HepG2 (cell line): ENCODE results near the gene TAMM41. TPM values are rescaled to one million over a fixed set of nuclear protein-coding genes. Genes with fewer than 3 reads are reported as not detected.
A peak's percentile ranks its signal among the peaks of the same experiment; 100 is the strongest.

ENCODE experiments used
- AGO1 ChIP-seq: fragments of 200-400 bp; formaldehyde crosslinking; IDR thresholded peaks from 2 replicates; pipeline ENCODE4 v1.6.1; 2017; ENCODE audit warnings: mild to moderate bottlenecking, low read depth, low read length, moderate library complexity; ENCODE audit not compliant: poor library complexity, severe bottlenecking
- BHLHE40 ChIP-seq: IDR thresholded peaks from 2 replicates; pipeline ENCODE4 v1.6.1; 2011; ENCODE audit warnings: low read length, improper control_type of control experiment
- CCDC6 ChIP-seq: sonication (generic); formaldehyde crosslinking; IDR thresholded peaks from 2 replicates; pipeline ENCODE4 v1.8.1; 2022; ENCODE audit warnings: mild to moderate bottlenecking, missing genetic modification reagents, moderate library complexity
- ELF3 ChIP-seq: IDR thresholded peaks from 2 replicates; pipeline ENCODE4 v1.6.1; 2016; ENCODE audit warnings: missing genetic modification reagents, missing compliant biosample characterization
- GTF3A ChIP-seq: sonication (generic); formaldehyde crosslinking; conservative IDR thresholded peaks from 2 replicates; pipeline ENCODE4 v1.4.0; 2020; ENCODE audit warnings: mild to moderate bottlenecking, missing genetic modification reagents
- KDM6A ChIP-seq: IDR thresholded peaks from 2 replicates; pipeline ENCODE4 v1.6.1; 2016; ENCODE audit warnings: low read depth
- KLF9 ChIP-seq: IDR thresholded peaks from 2 replicates; pipeline ENCODE4 v1.6.1; 2016; ENCODE audit warnings: low read depth
- MAFK ChIP-seq, 2 experiments: IDR thresholded peaks in 1 of 2; conservative IDR thresholded peaks in 1 of 2; 2 replicates each; pipeline ENCODE4 v1.6.1; 2011; ENCODE audit warnings: improper control_type of control experiment in 2 of 2, low read length in 2 of 2
- NONO ChIP-seq, 2 experiments: fragments of 450-650 bp in 1 of 2; sonication (generic) in 1 of 2; formaldehyde crosslinking in 1 of 2; IDR thresholded peaks in 1 of 2; conservative IDR thresholded peaks in 1 of 2; 2 replicates each; pipeline versions ENCODE4 v1.6.1 to v1.8.0; 2017 to 2022; ENCODE audit warnings: mild to moderate bottlenecking in 1 of 2, missing genetic modification reagents in 1 of 2, moderate library complexity in 1 of 2
- NR2C2 ChIP-seq: sonication (generic); formaldehyde crosslinking; IDR thresholded peaks from 2 replicates; pipeline ENCODE4 v1.4.0; 2020; ENCODE audit warnings: missing genetic modification reagents, mild to moderate bottlenecking, moderate library complexity, borderline replicate concordance
- NRL ChIP-seq: sonication (generic); formaldehyde crosslinking; IDR thresholded peaks from 2 replicates; pipeline ENCODE4 v1.5.0; 2020; ENCODE audit warnings: missing genetic modification reagents, mild to moderate bottlenecking, moderate library complexity, borderline replicate concordance
- SAP130 ChIP-seq: IDR thresholded peaks from 2 replicates; pipeline ENCODE4 v1.6.1; 2016; ENCODE audit warnings: low read depth
- TAF15 ChIP-seq: fragments of 200-400 bp; formaldehyde crosslinking; IDR thresholded peaks from one replicate; pipeline ENCODE4 v1.6.1; 2018; ENCODE audit warnings: mild to moderate bottlenecking, low read depth, low read length; ENCODE audit not compliant: poor library complexity, severe bottlenecking
- TBP ChIP-seq: sonication (generic); formaldehyde crosslinking; IDR thresholded peaks from 2 replicates; pipeline ENCODE4 v1.5.0; 2020; ENCODE audit warnings: missing genetic modification reagents
- TBX3 ChIP-seq: fragments of 450-650 bp; IDR thresholded peaks from 2 replicates; pipeline ENCODE4 v1.6.1; 2017; ENCODE audit warnings: antibody characterized with exemption, mild to moderate bottlenecking, inconsistent platforms, borderline replicate concordance
- ZNF205 ChIP-seq: IDR thresholded peaks from 2 replicates; pipeline ENCODE4 v1.6.1; 2018; ENCODE audit warnings: missing biosample characterization, missing genetic modification reagents
- ZNF30 ChIP-seq: sonication (generic); formaldehyde crosslinking; IDR thresholded peaks from 2 replicates; pipeline ENCODE4 v1.5.0; 2020; ENCODE audit warnings: mild to moderate bottlenecking, missing genetic modification reagents
- ZNF761 ChIP-seq: sonication (generic); formaldehyde crosslinking; conservative IDR thresholded peaks from 2 replicates; pipeline ENCODE4 v1.4.0; 2020; ENCODE audit warnings: mild to moderate bottlenecking, missing genetic modification reagents
- ZNF773 ChIP-seq: sonication (generic); formaldehyde crosslinking; IDR thresholded peaks from 2 replicates; pipeline ENCODE4 v1.4.0; 2020; ENCODE audit warnings: missing genetic modification reagents, borderline replicate concordance
- ZNF841 ChIP-seq: sonication (generic); formaldehyde crosslinking; IDR thresholded peaks from 2 replicates; pipeline ENCODE4 v1.8.1; 2023; ENCODE audit warnings: missing genetic modification reagents, borderline replicate concordance
- polyA plus RNA-seq, 8 experiments: library from polyadenylated mRNA; depleted of rRNA in 3 of 8; stranded (reverse) in 7 of 8; unstranded in 1 of 8; fragments of >200 nt; fragmentation: Illumina TruSeq in 4 of 8; extraction: Trizol in 4 of 8; gene quantifications; 2 replicates each; pipeline versions ENCODE4 v1.2.1 to v1.2.3, GENCODE V29; 2011 to 2016; ENCODE audit warnings: low read depth in 4 of 8, missing spikeins in 1 of 8, mixed read lengths in 1 of 8; ENCODE audit not compliant: insufficient read depth in 1 of 8
- total RNA-seq, 5 experiments: library from RNA; depleted of rRNA; stranded (reverse); fragments of >200 nt; fragmentation: Illumina TruSeq; extraction: Trizol; gene quantifications; 2 replicates each; pipeline ENCODE4 v1.2.3, GENCODE V29; 2016; ENCODE audit warnings: low read depth in 1 of 5
- TF ChIP-seq, protein P1 (sequence below): sonication (generic); formaldehyde crosslinking; IDR thresholded peaks from 2 replicates; pipeline ENCODE4 v1.4.0; 2020; ENCODE audit warnings: missing genetic modification reagents, borderline replicate concordance
- TF ChIP-seq, protein P2 (sequence below): sonication (generic); formaldehyde crosslinking; IDR thresholded peaks from 2 replicates; pipeline ENCODE4 v1.8.0; 2022; ENCODE audit warnings: missing genetic modification reagents, mild to moderate bottlenecking, inconsistent platforms, borderline replicate concordance
- TF ChIP-seq, protein P3 (sequence below): sonication (generic); formaldehyde crosslinking; IDR thresholded peaks from 2 replicates; pipeline ENCODE4 v1.4.0; 2020; ENCODE audit warnings: missing genetic modification reagents

TAMM41 gene
- total and polyA plus RNA-seq, 2 of the 13 experiments (the other 11 are each of a cell fraction or from before 2014, with no cell fraction given) = 9.9 to 12.2 TPM

DNA sequence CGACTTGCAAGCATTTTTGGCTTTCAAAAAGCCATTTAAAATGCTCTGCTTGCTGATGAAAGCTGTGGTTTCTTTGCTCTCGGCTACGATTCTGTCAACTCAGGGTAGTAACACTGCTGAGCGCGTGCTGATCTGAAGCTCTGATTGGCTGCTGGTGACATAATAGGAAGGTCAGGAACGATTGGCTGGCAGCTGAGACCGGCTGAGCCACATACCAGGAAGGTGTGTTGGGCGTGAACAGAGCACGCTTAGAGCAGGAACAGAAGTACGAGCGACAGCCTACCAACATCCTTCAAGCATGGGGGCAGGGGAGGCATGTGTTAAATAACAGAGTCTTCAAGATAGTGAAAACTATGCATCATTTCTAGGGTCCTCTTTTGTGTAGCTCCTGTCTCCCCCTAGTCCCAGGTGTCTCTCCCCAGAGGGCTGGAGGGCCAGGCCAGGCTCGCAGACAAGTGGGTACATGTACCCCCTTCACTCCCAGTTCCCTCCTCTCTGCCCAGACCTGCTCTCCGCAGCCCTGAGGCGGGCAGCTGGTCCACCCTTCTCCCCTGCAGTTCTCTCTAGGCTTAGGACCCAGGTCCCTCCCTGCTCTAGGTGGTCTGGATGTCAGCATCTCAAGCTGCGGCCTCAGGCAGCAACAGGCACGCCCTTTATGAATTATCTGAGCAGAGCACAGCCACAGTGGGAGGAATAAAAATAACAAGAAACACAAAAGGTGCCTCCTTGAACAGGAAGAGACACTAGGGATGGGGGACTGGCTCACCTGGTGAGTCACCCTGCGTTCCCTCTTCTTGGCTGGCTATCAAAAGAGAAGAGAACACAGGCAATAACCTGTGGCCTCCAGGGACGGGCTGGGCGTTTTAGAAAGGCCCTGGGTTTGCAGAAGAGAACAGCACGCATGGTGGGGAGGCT is 76.0 kb downstream of the TAMM41 start (continued):
- TF ChIP-seq ZNF841 (CRISPR knock-in tag) = no peak
- TF ChIP-seq GTF3A (CRISPR knock-in tag) = no peak
- no peak for TF ChIP-seq TBX3
- TF ChIP-seq SAP130 (CRISPR knock-in tag) = peak; percentile 73
- TF ChIP-seq, protein P1, sequence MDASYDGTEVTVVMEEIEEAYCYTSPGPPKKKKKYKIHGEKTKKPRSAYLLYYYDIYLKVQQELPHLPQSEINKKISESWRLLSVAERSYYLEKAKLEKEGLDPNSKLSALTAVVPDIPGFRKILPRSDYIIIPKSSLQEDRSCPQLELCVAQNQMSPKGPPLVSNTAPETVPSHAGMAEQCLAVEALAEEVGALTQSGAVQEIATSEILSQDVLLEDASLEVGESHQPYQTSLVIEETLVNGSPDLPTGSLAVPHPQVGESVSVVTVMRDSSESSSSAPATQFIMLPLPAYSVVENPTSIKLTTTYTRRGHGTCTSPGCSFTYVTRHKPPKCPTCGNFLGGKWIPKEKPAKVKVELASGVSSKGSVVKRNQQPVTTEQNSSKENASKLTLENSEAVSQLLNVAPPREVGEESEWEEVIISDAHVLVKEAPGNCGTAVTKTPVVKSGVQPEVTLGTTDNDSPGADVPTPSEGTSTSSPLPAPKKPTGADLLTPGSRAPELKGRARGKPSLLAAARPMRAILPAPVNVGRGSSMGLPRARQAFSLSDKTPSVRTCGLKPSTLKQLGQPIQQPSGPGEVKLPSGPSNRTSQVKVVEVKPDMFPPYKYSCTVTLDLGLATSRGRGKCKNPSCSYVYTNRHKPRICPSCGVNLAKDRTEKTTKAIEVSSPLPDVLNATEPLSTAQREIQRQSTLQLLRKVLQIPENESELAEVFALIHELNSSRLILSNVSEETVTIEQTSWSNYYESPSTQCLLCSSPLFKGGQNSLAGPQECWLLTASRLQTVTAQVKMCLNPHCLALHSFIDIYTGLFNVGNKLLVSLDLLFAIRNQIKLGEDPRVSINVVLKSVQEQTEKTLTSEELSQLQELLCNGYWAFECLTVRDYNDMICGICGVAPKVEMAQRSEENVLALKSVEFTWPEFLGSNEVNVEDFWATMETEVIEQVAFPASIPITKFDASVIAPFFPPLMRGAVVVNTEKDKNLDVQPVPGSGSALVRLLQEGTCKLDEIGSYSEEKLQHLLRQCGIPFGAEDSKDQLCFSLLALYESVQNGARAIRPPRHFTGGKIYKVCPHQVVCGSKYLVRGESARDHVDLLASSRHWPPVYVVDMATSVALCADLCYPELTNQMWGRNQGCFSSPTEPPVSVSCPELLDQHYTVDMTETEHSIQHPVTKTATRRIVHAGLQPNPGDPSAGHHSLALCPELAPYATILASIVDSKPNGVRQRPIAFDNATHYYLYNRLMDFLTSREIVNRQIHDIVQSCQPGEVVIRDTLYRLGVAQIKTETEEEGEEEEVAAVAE (CRISPR knock-in tag) = peak; percentile 85
- TF ChIP-seq TAF15 = no peak
- TF ChIP-seq NRL (CRISPR knock-in tag) = 0 out of 2 replicates have a peak, but pooled peaks have one; percentile 37
- TF ChIP-seq CCDC6 (CRISPR knock-in tag) = no peak
- TF ChIP-seq TBP (CRISPR knock-in tag) = no peak
- no peak for TF ChIP-seq KDM6A (CRISPR knock-in tag)
- TF ChIP-seq ELF3 (CRISPR knock-in tag) = peak; percentile 58
- peak; percentile 5 to 21; a peak in 1 of 4 replicates for TF ChIP-seq MAFK (conservative IDR thresholded peaks at IDR 0.05 in 1 of 2, IDR thresholded peaks at IDR 0.05 in 1 of 2; ENCODE audit: low read length in 2 of 2)
- no peak for TF ChIP-seq AGO1
- TF ChIP-seq, protein P2, sequence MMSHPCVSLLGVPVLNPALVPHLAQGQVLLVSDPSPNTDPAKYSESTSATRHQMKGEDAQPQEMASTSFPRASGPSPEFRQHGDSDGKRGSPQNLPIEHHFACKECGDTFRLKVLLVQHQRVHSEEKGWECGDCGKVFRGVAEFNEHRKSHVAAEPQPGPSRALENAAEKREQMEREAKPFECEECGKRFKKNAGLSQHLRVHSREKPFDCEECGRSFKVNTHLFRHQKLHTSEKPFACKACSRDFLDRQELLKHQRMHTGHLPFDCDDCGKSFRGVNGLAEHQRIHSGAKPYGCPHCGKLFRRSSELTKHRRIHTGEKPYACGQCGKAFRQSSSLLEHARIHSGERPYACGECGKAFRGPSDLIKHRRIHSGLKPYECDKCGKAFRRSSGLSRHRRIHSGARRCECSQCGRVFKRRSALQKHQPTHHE = no peak
- no peak for TF ChIP-seq KLF9 (CRISPR knock-in tag)
- no peak for TF ChIP-seq BHLHE40
- no peak for TF ChIP-seq ZNF773
- TF ChIP-seq, protein P3, sequence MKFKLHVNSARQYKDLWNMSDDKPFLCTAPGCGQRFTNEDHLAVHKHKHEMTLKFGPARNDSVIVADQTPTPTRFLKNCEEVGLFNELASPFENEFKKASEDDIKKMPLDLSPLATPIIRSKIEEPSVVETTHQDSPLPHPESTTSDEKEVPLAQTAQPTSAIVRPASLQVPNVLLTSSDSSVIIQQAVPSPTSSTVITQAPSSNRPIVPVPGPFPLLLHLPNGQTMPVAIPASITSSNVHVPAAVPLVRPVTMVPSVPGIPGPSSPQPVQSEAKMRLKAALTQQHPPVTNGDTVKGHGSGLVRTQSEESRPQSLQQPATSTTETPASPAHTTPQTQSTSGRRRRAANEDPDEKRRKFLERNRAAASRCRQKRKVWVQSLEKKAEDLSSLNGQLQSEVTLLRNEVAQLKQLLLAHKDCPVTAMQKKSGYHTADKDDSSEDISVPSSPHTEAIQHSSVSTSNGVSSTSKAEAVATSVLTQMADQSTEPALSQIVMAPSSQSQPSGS (CRISPR knock-in tag) = peak; percentile 95
- no peak for TF ChIP-seq ZNF30 (CRISPR knock-in tag)
- 0 out of 2 replicates have a peak, but pooled peaks have one; percentile 15 for TF ChIP-seq ZNF205 (CRISPR knock-in tag)
- TF ChIP-seq ZNF761 (CRISPR knock-in tag) = no peak
- TF ChIP-seq NONO (IDR thresholded peaks at IDR 0.05) = no peak
- no peak for TF ChIP-seq NONO (CRISPR knock-in tag; conservative IDR thresholded peaks at IDR 0.05)
- 0 out of 2 replicates have a peak, but pooled peaks have one; percentile 48 for TF ChIP-seq NR2C2
